GM21390 (cell line): ENCODE results near the gene CCNF.
"Not testable (repeated sequence)": the region's sequence is repeated elsewhere in the genome, so short reads cannot be mapped to it uniquely, and the experiment has no call there.

ENCODE experiments used
- ATAC-seq: cut with Tn5 transposase; IDR thresholded peaks from one replicate; pipeline ENCODE4 v1.9.1; 2021; ENCODE audit not compliant: unreplicated experiment

Gene CCNF

GRCh38 chr16:2470603-2471015 is 41.4 kb downstream of the CCNF start:
- ATAC-seq: no peak

GRCh38 chr16:2471016-2471652 is 41.9 kb downstream of the CCNF start, which contains the start of gene NTN3:
TSS of gene NTN3 (plus strand) at chr16:2471297. CDS start at chr16:2471702, 405 bp downstream.
- no peak for ATAC-seq

GRCh38 chr16:2471653-2472487 is 42.6 kb downstream of the CCNF start:
- ATAC-seq: no peak

GRCh38 chr16:2472488-2472864 is 43.2 kb downstream of the CCNF start:
- ATAC-seq: no peak

GRCh38 chr16:2472885-2473445 is 43.7 kb downstream of the CCNF start:
- ATAC-seq: no peak

- ATAC-seq: no peak
These were observed 44.2 kb downstream of the CCNF start for GRCh38 chr16:2473446-2473926.

GRCh38 chr16:2473999-2474876 is 45.0 kb downstream of the CCNF start:
- no peak for ATAC-seq

GRCh38 chr16:2474877-2475412 is 45.7 kb downstream of the CCNF start, which contains the start of gene TBC1D24:
TSS of gene TBC1D24 (plus strand) at chr16:2475127. CDS start at chr16:2496149, 21,022 bp downstream.
- peak; percentile 47 for ATAC-seq

- ATAC-seq: no peak
These were observed 46.4 kb downstream of the CCNF start for GRCh38 chr16:2475413-2476344.

GRCh38 chr16:2476345-2476720 is 47.1 kb downstream of the CCNF start:
- ATAC-seq: no peak

GRCh38 chr16:2476741-2477140 is 47.5 kb downstream of the CCNF start:
- no peak for ATAC-seq

- ATAC-seq: no peak
These were observed 48.1 kb downstream of the CCNF start for GRCh38 chr16:2477327-2477726.

- no peak for ATAC-seq
These were observed 49.0 kb downstream of the CCNF start for GRCh38 chr16:2478279-2478678.

- not testable (repeated sequence) for ATAC-seq
These were observed 50.7 kb downstream of the CCNF start for GRCh38 chr16:2479996-2480395.

- no peak for ATAC-seq
These were observed 51.7 kb downstream of the CCNF start for GRCh38 chr16:2480948-2481347.

GRCh38 chr16:2481676-2482075 is 52.4 kb downstream of the CCNF start:
- no peak for ATAC-seq

GRCh38 chr16:2482249-2482648 is 53.0 kb downstream of the CCNF start:
- ATAC-seq: no peak

- ATAC-seq: no peak
These were observed 53.7 kb downstream of the CCNF start for GRCh38 chr16:2482708-2483534.
